Endothelial cell (in vitro differentiated cells): ENCODE measurements around the gene SHLD2. TPM values are rescaled to one million over a fixed set of nuclear protein-coding genes. Genes with fewer than 3 reads are reported as not detected.

Source experiments
- DNase-seq: peaks from one replicate; pipeline ENCODE4 v3.0.0; 2021; ENCODE audit warnings: low spot score
- H3K27ac Mint-ChIP-seq: one replicate; pipeline ENCODE4 v1.8.0; 2021; ENCODE audit warnings: mixed read lengths, inconsistent platforms; ENCODE audit not compliant: unreplicated experiment
- H3K27me3 Mint-ChIP-seq: one replicate; pipeline ENCODE4 v1.8.0; 2021; ENCODE audit warnings: mild to moderate bottlenecking, moderate library complexity, mixed read lengths, inconsistent platforms; ENCODE audit not compliant: unreplicated experiment
- H3K36me3 Mint-ChIP-seq: one replicate; pipeline ENCODE4 v1.8.0; 2021; ENCODE audit warnings: mild to moderate bottlenecking, low read depth, mixed read lengths, inconsistent platforms; ENCODE audit not compliant: unreplicated experiment
- H3K4me1 Mint-ChIP-seq: one replicate; pipeline ENCODE4 v1.8.0; 2021; ENCODE audit warnings: mild to moderate bottlenecking, mixed read lengths, inconsistent platforms; ENCODE audit not compliant: unreplicated experiment
- H3K4me3 Mint-ChIP-seq: one replicate; pipeline ENCODE4 v1.8.0; 2021; ENCODE audit warnings: mild to moderate bottlenecking, mixed read lengths, inconsistent platforms; ENCODE audit not compliant: unreplicated experiment
- H3K9me3 Mint-ChIP-seq: one replicate; pipeline ENCODE4 v1.8.0; 2021; ENCODE audit warnings: mixed read lengths, inconsistent platforms; ENCODE audit not compliant: unreplicated experiment
- CTCF ChIP-seq: fragments of 200-600 bp; sonication (generic); IDR thresholded peaks from one replicate; pipeline ENCODE4 v1.5.0; 2021; ENCODE audit warnings: antibody characterized with exemption; ENCODE audit not compliant: unreplicated experiment
- total RNA-seq: library from RNA; stranded (reverse); fragmentation: NEBNext Ultra II Directional; extraction: Animal tissue kit (Norgen Biotek cat#: 25700); gene quantifications from one replicate; pipeline ENCODE4 v1.2.1, GENCODE V29; 2021; ENCODE audit not compliant: unreplicated experiment

SHLD2 gene
- total RNA-seq, 1 donor from 2014 or later: 16.1 TPM

- TF ChIP-seq CTCF: no peak
- H3K9me3 Mint-ChIP-seq: no peaks in the 10 kb centered on the region
- DNase-seq: no peak
- H3K27ac Mint-ChIP-seq: no peak overlapping the region
- peaks cover 4% of the 10 kb centered on the region for H3K36me3 Mint-ChIP-seq
- H3K4me3 Mint-ChIP-seq: no peak overlapping the region
- peaks cover 7% of the 10 kb centered on the region for H3K27me3 Mint-ChIP-seq
- peaks cover 28% of the 10 kb centered on the region for H3K4me1 Mint-ChIP-seq
Observed at GRCh38 chr10:87089746-87090145, 5.3 kb upstream of the SHLD2 start.

GRCh38 chr10:87090779-87091178 lies 4.2 kb upstream of the SHLD2 start:
- H3K27ac Mint-ChIP-seq: peak overlapping the region; percentile 53
- H3K27me3 Mint-ChIP-seq: peaks cover 10% of the 10 kb centered on the region
- TF ChIP-seq CTCF: no peak
- H3K36me3 Mint-ChIP-seq: peaks cover 4% of the 10 kb centered on the region
- H3K4me3 Mint-ChIP-seq: no peak overlapping the region
- no peaks in the 10 kb centered on the region for H3K9me3 Mint-ChIP-seq
- peaks cover 28% of the 10 kb centered on the region for H3K4me1 Mint-ChIP-seq
- DNase-seq: no peak

- Mint-ChIP-seq H3K9me3 (no peaks in the 10 kb centered on the region), H3K36me3 (peaks cover 4% of the 10 kb centered on the region), H3K4me1 (peaks cover 28% of the 10 kb centered on the region), H3K27ac (peak overlapping the region; percentile 82), H3K27me3 (peaks cover 10% of the 10 kb centered on the region), H3K4me3 (peak overlapping the region; percentile 97)
- no peak for TF ChIP-seq CTCF
- DNase-seq: no peak
Observed at GRCh38 chr10:87092376-87092860, 2.6 kb upstream of the SHLD2 start.

DNA sequence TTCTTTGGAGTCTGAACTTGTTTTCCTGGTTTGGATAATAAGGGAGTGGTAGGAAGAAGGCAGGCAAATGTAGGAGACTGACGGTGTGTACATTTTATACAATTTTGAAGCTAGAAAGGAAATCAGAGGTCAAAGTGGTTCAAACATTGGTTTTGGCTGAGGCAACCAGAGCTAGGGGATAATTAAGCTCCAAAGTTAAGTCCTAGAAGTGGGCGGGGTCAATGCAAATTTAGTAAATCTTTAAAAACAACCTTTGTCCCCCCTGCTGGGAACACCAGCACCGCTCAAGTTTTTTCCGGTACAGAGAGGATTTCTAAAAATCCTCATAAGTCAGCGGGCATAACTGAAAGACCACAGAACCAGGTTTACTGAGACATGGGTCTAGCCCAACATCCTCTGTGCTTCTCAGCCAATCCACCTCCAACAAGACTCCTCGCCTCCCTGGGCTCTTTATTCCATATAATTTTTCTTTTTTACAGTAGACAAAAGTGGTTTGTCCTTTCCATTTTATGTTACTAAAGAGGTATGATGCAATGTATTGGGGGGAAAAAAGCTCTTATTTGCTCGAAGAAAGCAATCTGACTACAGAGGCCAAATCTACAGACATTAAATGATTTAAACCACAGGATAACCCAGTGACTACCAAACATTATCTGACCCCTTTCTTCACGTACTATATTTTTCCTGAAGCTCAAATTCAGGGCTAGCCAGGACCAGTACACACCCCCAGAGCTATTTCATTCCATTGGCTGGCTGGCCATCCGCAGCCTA lies 2.0 kb upstream of the SHLD2 start:
- Mint-ChIP-seq H3K4me3 (peak overlapping the region; percentile 97), H3K27me3 (peaks cover 10% of the 10 kb centered on the region), H3K27ac (peak overlapping the region; percentile 82), H3K4me1 (peaks cover 28% of the 10 kb centered on the region), H3K9me3 (no peaks in the 10 kb centered on the region), H3K36me3 (peaks cover 4% of the 10 kb centered on the region)
- no peak for DNase-seq
- TF ChIP-seq CTCF: no peak
